Measurements from ENCODE around the gene WNK3.

Gene WNK3

GRCh38 chrX:54157561-54157960 is 200.3 kb downstream of the WNK3 start:
- no peak for DNase-seq
